Astrocyte of the cerebellum (primary cell): ENCODE measurements around the gene CGNL1.

ENCODE experiments used
- DNase-seq: peaks from one replicate; pipeline ENCODE4 v3.0.0-alpha.2; 2011; ENCODE audit warnings: low read depth
- H3K4me3 ChIP-seq: 2 replicates; pipeline ENCODE4 v1.5.1; 2011; ENCODE audit warnings: mild to moderate bottlenecking, low read depth, low read length, moderate library complexity
- in situ Hi-C: cut with HindIII; loops from 2 replicates; pipeline ENCODE4 v1.10.0; 2017; ENCODE audit warnings: low sequenced_read_pairs
- TF ChIP-seq, protein P1 (sequence below): IDR thresholded peaks from 2 replicates; pipeline ENCODE4 v1.5.1; 2012; ENCODE audit warnings: low read length, low read depth, moderate library complexity, mild to moderate bottlenecking; ENCODE audit errors: missing control alignments

CGNL1 gene

GRCh38 chr15:57551715-57552677 lies 175.7 kb downstream of the CGNL1 start:
- H3K4me3 ChIP-seq = no peak overlapping the region
- DNase-seq = peak; percentile 70
- in situ Hi-C loops = no loop called here
- TF ChIP-seq, protein P1, sequence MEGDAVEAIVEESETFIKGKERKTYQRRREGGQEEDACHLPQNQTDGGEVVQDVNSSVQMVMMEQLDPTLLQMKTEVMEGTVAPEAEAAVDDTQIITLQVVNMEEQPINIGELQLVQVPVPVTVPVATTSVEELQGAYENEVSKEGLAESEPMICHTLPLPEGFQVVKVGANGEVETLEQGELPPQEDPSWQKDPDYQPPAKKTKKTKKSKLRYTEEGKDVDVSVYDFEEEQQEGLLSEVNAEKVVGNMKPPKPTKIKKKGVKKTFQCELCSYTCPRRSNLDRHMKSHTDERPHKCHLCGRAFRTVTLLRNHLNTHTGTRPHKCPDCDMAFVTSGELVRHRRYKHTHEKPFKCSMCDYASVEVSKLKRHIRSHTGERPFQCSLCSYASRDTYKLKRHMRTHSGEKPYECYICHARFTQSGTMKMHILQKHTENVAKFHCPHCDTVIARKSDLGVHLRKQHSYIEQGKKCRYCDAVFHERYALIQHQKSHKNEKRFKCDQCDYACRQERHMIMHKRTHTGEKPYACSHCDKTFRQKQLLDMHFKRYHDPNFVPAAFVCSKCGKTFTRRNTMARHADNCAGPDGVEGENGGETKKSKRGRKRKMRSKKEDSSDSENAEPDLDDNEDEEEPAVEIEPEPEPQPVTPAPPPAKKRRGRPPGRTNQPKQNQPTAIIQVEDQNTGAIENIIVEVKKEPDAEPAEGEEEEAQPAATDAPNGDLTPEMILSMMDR = no peak

DNA sequence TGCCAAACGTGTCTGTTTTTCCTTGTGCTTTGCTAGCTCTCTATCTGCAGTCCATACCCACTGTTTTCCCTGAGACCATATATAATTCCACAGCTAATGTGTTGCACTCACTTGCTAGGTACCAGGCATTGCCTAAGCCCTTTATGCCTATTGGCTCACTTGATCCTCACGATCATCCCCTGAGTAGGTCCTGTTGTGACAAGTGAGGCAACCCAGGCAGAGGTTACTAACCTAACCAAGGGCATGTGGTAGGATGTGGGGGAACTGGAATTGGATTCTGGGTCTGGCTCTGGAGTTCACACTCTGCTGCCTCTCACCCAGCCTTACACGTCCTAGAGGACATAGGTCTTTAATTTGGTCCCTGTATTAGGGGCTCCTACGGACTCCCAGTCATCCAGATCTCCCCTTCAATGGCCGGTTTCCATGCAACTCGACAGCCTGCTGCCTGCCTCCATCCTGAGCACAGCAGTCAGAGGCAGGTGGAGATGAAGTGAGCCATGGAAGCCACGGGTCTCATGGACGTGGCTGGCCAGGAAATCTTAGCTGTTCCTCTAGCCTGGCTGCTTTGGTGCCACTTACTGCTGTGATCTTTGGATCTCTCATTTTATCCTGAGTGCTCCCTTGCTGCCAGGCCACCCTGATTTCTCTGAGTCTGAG lies 176.5 kb downstream of the CGNL1 start:
- TF ChIP-seq, protein P1 = no peak
- in situ Hi-C loops = no loop called here
- DNase-seq = no peak
- no peak overlapping the region for H3K4me3 ChIP-seq

DNA sequence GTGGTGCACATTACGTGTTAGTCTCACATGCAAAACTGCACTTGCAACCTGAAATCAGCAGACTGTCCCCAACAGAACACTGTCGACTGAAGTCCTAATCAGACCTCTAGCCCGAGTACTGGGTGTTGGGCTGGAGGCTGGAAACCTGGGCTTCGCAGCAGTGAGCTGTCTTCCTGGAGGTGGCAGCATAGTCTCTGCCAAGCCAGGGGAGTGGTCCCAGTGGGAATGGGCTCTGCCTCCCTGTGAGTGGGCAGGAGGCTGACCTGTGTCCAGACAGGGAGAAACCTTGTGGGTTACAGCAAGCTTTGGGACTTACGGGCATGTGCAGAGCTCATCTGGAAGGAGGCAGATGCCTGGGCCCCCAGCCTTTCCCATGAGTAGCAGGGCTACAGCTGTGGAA lies 177.2 kb downstream of the CGNL1 start:
- TF ChIP-seq, protein P1 = no peak
- DNase-seq = no peak
- H3K4me3 ChIP-seq = no peak overlapping the region
- in situ Hi-C loops = no loop called here

DNA sequence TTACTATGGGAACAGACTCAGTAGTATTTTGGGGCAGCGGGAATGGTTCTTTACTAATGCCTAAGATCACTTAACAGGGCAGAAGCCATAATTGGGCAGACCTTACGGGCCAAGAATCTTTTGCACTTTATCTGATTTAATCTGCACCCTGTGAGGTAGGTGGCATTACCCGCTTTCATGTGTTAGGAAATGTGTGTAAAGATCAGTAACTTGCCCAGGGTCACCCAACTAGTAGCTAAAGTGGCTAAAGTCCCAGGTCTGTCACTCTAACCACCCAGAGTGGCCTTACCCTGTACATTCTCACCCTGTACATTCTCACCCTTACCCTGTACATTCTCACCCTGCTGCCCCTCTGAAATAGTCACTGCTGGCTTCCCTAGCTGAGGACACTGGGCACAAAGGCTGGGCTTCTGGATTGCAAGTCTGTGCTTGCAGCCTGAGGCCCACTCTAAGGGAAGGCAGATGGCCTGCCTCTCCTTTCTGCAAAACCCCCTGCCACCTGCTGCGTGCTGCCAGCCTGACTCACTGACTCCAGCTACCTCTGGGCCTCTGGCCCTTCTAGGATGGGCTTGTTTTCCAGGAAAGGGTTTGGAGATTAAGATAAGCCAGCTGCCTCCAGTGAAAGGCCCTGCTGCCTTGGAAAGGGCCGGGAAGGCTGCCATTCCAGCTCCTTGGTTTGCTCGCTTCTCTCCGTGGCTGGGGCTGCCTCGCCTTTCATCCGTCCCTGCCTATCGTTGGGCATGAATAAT lies 177.9 kb downstream of the CGNL1 start:
- TF ChIP-seq, protein P1 = no peak
- in situ Hi-C loops = no loop called here
- H3K4me3 ChIP-seq = no peak overlapping the region
- DNase-seq = no peak

DNA sequence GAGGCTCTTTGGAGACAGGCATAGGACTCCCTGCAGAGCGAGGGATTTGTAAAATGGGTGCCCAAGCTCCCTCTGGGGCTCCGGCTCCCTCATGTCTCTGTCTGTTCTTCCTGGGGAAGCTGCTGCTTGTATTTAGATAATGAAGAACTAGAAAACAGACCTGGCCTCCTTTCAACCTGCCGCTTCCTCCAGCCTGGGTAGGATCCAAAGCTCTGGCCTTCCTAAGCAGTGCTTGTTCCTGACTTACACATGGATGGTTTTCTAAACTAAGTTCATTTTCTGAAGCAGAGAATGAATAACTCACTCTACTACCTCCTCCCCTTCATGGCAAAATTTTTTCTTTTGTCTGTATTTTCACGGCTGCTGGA lies 178.5 kb downstream of the CGNL1 start:
- in situ Hi-C loops = no loop called here
- DNase-seq = no peak
- H3K4me3 ChIP-seq = no peak overlapping the region
- TF ChIP-seq, protein P1 = no peak

DNA sequence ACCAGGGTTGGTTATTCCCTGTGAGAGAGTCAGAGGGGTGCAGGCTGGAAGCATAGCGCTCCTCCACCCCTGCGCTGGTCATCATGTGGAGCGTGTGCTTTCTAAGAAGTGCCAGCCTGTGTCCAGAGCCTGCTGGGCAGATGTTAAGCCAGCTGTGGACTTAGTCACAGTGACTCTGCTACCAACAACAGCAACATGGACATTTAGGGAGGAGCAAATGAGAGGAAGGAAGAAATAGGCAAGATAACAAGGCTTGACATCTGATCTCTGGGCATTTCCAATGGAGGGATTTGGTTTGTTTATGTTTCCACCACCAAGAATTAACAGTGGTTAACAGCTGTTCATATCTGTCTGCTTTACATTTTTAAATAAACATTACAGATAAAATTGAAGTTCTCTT lies 179.0 kb downstream of the CGNL1 start:
- in situ Hi-C loops = no loop called here
- H3K4me3 ChIP-seq = no peak overlapping the region
- no peak for DNase-seq
- TF ChIP-seq, protein P1 = no peak
